ENCODE results near the gene OR10X1.

Gene OR10X1, protein sequence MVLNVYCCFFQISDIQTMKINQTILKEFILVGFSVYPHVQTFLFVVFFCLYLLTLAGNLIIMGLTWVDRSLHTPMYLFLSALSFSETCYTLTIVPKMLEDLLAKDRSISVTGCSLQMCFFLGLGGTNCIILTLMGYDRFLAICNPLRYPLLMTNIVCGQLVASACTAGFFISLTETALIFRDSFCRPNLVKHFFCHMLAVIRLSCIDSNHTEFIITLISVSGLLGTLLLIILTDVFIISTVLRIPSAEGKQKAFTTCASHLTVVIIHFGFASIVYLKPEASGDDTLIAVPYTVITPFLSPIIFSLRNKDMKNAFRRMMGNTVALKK

DNA sequence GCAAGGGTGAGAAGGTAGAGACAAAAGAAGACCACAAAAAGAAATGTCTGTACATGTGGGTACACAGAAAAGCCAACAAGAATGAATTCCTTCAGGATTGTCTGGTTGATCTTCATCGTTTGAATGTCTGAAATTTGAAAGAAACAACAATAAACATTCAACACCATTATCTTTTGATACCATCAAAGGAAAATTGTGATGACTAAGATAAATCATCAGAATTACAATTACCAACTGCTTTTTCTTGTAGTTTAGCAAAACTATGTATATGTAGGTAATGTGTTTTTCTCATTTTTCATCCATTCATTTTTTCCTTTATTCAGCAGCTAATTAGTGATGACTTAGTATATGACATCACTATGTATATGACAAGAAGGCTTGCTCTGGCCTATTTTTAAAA is at the start of gene OR10X1:
OR10X1 (minus strand) TSS at position 167 of the 400 bp plus-strand sequence; CDS start at position 167, 0 bp downstream.
- Histone ChIP-seq H3K9me3 (ENCODE audit: severe bottlenecking) (no peaks in the 10 kb centered on the region), H3K4me3 (ENCODE audit: severe bottlenecking) (no peak within 1 kb of the TSS), H3K27ac (ENCODE audit: poor library complexity, severe bottlenecking) (no peak within 1 kb of the TSS), H3K4me1 (ENCODE audit: insufficient read depth, poor library complexity, severe bottlenecking) (no peaks in the 10 kb centered on the region), H3K36me3 (ENCODE audit: low read depth) (no peaks in the 10 kb centered on the region), H3K27me3 (ENCODE audit: insufficient read depth, poor library complexity, severe bottlenecking) (no peaks in the 10 kb centered on the region)
- no peak for DNase-seq (ENCODE audit: low spot score)
- TF ChIP-seq, protein P1, sequence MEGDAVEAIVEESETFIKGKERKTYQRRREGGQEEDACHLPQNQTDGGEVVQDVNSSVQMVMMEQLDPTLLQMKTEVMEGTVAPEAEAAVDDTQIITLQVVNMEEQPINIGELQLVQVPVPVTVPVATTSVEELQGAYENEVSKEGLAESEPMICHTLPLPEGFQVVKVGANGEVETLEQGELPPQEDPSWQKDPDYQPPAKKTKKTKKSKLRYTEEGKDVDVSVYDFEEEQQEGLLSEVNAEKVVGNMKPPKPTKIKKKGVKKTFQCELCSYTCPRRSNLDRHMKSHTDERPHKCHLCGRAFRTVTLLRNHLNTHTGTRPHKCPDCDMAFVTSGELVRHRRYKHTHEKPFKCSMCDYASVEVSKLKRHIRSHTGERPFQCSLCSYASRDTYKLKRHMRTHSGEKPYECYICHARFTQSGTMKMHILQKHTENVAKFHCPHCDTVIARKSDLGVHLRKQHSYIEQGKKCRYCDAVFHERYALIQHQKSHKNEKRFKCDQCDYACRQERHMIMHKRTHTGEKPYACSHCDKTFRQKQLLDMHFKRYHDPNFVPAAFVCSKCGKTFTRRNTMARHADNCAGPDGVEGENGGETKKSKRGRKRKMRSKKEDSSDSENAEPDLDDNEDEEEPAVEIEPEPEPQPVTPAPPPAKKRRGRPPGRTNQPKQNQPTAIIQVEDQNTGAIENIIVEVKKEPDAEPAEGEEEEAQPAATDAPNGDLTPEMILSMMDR (IDR thresholded peaks at IDR 0.05; ENCODE audit: poor library complexity, severe bottlenecking) = no peak
- no peak for ATAC-seq (ENCODE audit: low read depth)

DNA sequence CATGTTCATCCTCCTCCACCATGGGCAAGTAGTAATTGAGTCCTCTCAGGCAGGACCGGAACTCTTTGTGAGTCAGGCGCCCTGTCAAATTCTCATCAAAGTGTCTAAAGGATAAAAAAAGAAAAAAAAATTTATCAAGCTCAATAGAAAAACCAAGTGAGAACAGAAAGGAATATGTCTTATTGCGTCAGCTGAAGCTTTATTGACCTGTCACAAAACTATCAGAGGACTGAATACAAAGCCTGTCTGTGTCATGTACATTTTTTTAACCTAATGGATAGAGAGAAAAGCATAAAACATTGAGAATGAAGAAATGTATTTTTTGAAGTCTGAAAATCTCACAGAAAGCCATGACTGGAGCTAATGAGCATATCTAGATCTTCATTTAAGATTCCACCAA is 34.1 kb upstream of the OR10X1 start:
- no peaks in the 10 kb centered on the region for H3K9me3 ChIP-seq (ENCODE audit: severe bottlenecking)
- H3K27me3 ChIP-seq (ENCODE audit: insufficient read depth, poor library complexity, severe bottlenecking) = no peaks in the 10 kb centered on the region
- TF ChIP-seq, protein P1 (IDR thresholded peaks at IDR 0.05; ENCODE audit: poor library complexity, severe bottlenecking) = no peak
- no peaks in the 10 kb centered on the region for H3K36me3 ChIP-seq (ENCODE audit: low read depth)
- H3K4me3 ChIP-seq (ENCODE audit: severe bottlenecking) = no peak overlapping the region
- no peaks in the 10 kb centered on the region for H3K4me1 ChIP-seq (ENCODE audit: insufficient read depth, poor library complexity, severe bottlenecking)
- DNase-seq (ENCODE audit: low spot score) (no peak), ATAC-seq (ENCODE audit: low read depth) (no peak)
- no peak overlapping the region for H3K27ac ChIP-seq (ENCODE audit: poor library complexity, severe bottlenecking)

DNA sequence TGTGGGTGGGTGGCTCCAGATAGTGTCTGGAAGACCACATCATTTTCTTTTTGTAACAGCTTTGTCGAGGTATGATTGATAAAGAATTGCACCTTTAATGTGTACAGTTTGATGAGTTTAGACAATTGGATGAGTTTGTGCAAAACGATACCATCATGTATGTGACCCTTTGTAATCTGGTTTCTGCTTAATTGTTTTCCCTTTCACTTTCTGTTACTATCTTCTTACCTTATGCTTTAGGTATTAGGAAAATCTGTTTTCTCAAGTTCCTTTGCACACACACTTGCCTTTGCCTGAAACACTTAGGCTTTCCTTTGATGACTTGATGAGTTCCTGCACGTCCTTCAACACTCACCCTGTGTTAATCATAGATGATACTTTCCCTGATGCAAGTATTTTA is 32.2 kb upstream of the OR10X1 start:
- H3K27me3 ChIP-seq (ENCODE audit: insufficient read depth, poor library complexity, severe bottlenecking) = no peaks in the 10 kb centered on the region
- H3K4me1 ChIP-seq (ENCODE audit: insufficient read depth, poor library complexity, severe bottlenecking) = no peaks in the 10 kb centered on the region
- ATAC-seq (ENCODE audit: low read depth) (no peak), DNase-seq (ENCODE audit: low spot score) (no peak)
- TF ChIP-seq, protein P1 (IDR thresholded peaks at IDR 0.05; ENCODE audit: poor library complexity, severe bottlenecking) = no peak
- H3K27ac ChIP-seq (ENCODE audit: poor library complexity, severe bottlenecking) = no peak overlapping the region
- no peaks in the 10 kb centered on the region for H3K9me3 ChIP-seq (ENCODE audit: severe bottlenecking)
- no peak overlapping the region for H3K4me3 ChIP-seq (ENCODE audit: severe bottlenecking)
- H3K36me3 ChIP-seq (ENCODE audit: low read depth) = no peaks in the 10 kb centered on the region

DNA sequence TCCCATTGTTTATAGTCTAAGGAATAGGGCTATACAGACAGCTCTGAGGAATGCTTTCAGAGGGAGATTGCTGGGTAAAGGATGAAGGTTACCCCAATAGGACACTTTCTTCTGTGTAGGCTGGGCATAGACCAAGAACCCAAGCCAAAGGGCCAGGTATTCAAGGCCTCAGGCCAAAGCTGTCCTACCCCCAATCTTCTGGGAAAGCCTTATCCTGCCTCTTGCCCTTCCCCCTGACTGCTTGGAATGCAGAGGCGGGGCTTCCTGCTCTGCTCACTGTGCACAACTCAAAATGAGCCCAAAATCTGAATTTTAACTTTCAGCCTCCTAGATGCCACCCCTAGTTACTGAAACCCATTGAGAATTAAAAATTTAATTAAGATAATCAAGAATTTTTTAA is 27.6 kb upstream of the OR10X1 start:
- Histone ChIP-seq H3K27ac (ENCODE audit: poor library complexity, severe bottlenecking) (no peak overlapping the region), H3K27me3 (ENCODE audit: insufficient read depth, poor library complexity, severe bottlenecking) (no peaks in the 10 kb centered on the region), H3K4me3 (ENCODE audit: severe bottlenecking) (no peak overlapping the region), H3K9me3 (ENCODE audit: severe bottlenecking) (no peaks in the 10 kb centered on the region), H3K36me3 (ENCODE audit: low read depth) (no peaks in the 10 kb centered on the region), H3K4me1 (ENCODE audit: insufficient read depth, poor library complexity, severe bottlenecking) (no peaks in the 10 kb centered on the region)
- ATAC-seq (ENCODE audit: low read depth) = no peak
- TF ChIP-seq, protein P1 (IDR thresholded peaks at IDR 0.05; ENCODE audit: poor library complexity, severe bottlenecking) = no peak
- no peak for DNase-seq (ENCODE audit: low spot score)

DNA sequence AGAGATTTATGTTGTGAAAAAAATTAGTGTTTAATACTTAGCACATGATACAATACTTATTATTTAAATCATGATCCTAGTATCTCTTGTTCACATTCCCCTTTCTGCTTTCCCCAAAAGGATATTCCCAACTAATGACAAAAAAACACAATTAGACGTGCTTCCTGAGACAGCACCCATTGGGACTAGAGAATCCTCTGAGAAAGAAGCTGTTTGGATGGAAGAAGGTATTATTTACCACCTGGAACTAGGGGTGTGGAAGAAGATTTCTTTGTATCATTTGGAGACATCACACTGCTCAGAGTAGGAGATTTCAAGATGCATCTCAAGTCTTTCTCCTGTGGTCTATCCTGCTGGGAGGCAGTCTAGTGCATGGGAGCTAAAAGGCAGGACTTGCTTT is 25.3 kb upstream of the OR10X1 start, which contains the start of gene OR10Z1:
OR10Z1 (plus strand) TSS at position 301 of the 400 bp plus-strand sequence. CDS start 1,171 bp downstream, outside the sequence.
- ATAC-seq (ENCODE audit: low read depth) (no peak), DNase-seq (ENCODE audit: low spot score) (no peak)
- TF ChIP-seq, protein P1 (IDR thresholded peaks at IDR 0.05; ENCODE audit: poor library complexity, severe bottlenecking) = no peak
- no peaks in the 10 kb centered on the region for H3K36me3 ChIP-seq (ENCODE audit: low read depth)
- H3K4me3 ChIP-seq (ENCODE audit: severe bottlenecking) = no peak within 1 kb of the TSS
- H3K27me3 ChIP-seq (ENCODE audit: insufficient read depth, poor library complexity, severe bottlenecking) = no peaks in the 10 kb centered on the region
- no peak within 1 kb of the TSS for H3K27ac ChIP-seq (ENCODE audit: poor library complexity, severe bottlenecking)
- H3K9me3 ChIP-seq (ENCODE audit: severe bottlenecking) = no peaks in the 10 kb centered on the region
- no peaks in the 10 kb centered on the region for H3K4me1 ChIP-seq (ENCODE audit: insufficient read depth, poor library complexity, severe bottlenecking)

All from RWPE2 (cell line).